HCT116 (cell line): ENCODE data around the gene FKBP2. TPM values are rescaled to one million over a fixed set of nuclear protein-coding genes. Genes with fewer than 3 reads are reported as not detected.

Experiments
- ATAC-seq: fragments of 200-7000 bp; cut with Tn5 transposase; 2 replicates; pipeline ENCODE4 v1.9.1; 2020; ENCODE audit warnings: mild to moderate bottlenecking, moderate library complexity
- BruUV-seq: library from RNA; stranded (reverse); fragments of 400-500 nt; replicated peaks from 2 replicates; lab custom pipeline; 2021; lab: Mats Ljungman, UMichigan
- CTCF ChIA-PET: fragments of 300-600 bp; sonication (Branson Sonifier 250); formaldehyde crosslinking; loops from one replicate; lab custom pipeline; 2021; ENCODE audit warnings: antibody characterized with exemption; lab: Charles Lee
- POLR2A ChIA-PET: fragments of 300-600, 350-600 bp; sonication (Branson Sonifier 250); formaldehyde crosslinking; loops from one replicate; lab custom pipeline; 2021; ENCODE audit warnings: antibody characterized with exemption; lab: Charles Lee
- RAD21 ChIA-PET, 2 experiments: fragments of 300-600 bp; sonication (Branson Sonifier 250); formaldehyde crosslinking; loops; one replicate each; lab custom pipeline; 2023; ENCODE audit warnings: low total read pairs in 2 of 2; ENCODE audit not compliant: uncharacterized antibody in 2 of 2, unreplicated experiment in 2 of 2, low non-redundant PET in 1 of 2; lab: Charles Lee
- DNase-seq: peaks from one replicate; pipeline ENCODE4 v3.0.0-alpha.2; 2010; ENCODE audit warnings: low read depth, low spot score
- H2AFZ ChIP-seq: fragments of 200-600 bp; shearing (Covaris generic), sonication (generic); 2 replicates; pipeline ENCODE4 v1.6.1; 2017; ENCODE audit warnings: low read depth, mixed run types, mixed read lengths, antibody characterized with exemption, low read length; ENCODE audit not compliant: poor library complexity, severe bottlenecking
- H3K27ac ChIP-seq: 2 replicates; pipeline ENCODE4 v1.5.1; 2012; ENCODE audit warnings: low read depth, low read length
- H3K27me3 ChIP-seq: fragments of 200-600 bp; sonication (generic); 2 replicates; pipeline ENCODE4 v1.6.1; 2016; ENCODE audit warnings: mixed run types, low read length, mixed read lengths; ENCODE audit not compliant: insufficient read depth
- H3K36me3 ChIP-seq, 2 experiments: fragments of 200-500 bp in 1 of 2; fragments of 200-600 bp in 1 of 2; sonication (Bioruptor generic) in 1 of 2; sonication (generic) in 1 of 2; 2 replicates each; pipeline versions ENCODE4 v1.5.1 to v1.6.1; 2014 to 2016; ENCODE audit warnings: low read length in 2 of 2, inconsistent platforms in 1 of 2, mixed read lengths in 1 of 2, mixed run types in 1 of 2; ENCODE audit not compliant: insufficient read depth in 2 of 2, control insufficient read depth in 1 of 2
- H3K4me1 ChIP-seq, 2 experiments: fragments of 200-600 bp in 1 of 2; sonication (generic) in 1 of 2; 2 replicates each; pipeline versions ENCODE4 v1.5.1 to v1.6.1; 2012 to 2017; ENCODE audit warnings: low read length in 2 of 2, inconsistent platforms in 1 of 2, mild to moderate bottlenecking in 1 of 2, mixed read lengths in 1 of 2, mixed run types in 1 of 2, moderate library complexity in 1 of 2; ENCODE audit not compliant: insufficient read depth in 2 of 2, control insufficient read depth in 1 of 2
- H3K4me2 ChIP-seq: fragments of 200-600 bp; sonication (generic); 2 replicates; pipeline ENCODE4 v1.6.1; 2017; ENCODE audit warnings: mixed run types, low read length, mixed read lengths
- H3K4me3 ChIP-seq, 2 experiments: fragments of 200-600 bp in 1 of 2; sonication (generic) in 1 of 2; replicated peaks in 1 of 2; 2 replicates each; pipeline ENCODE4 v1.5.1; 2011 to 2016; ENCODE audit warnings: low read length in 2 of 2, control low read depth in 1 of 2, low read depth in 1 of 2, mild to moderate bottlenecking in 1 of 2, mixed read lengths in 1 of 2, mixed run types in 1 of 2
- H3K79me2 ChIP-seq: fragments of 200-600 bp; sonication (generic); 2 replicates; pipeline ENCODE4 v1.6.1; 2017; ENCODE audit warnings: mild to moderate bottlenecking, mixed run types, low read length, moderate library complexity, mixed read lengths; ENCODE audit not compliant: insufficient read depth
- H3K9ac ChIP-seq: fragments of 200-600 bp; sonication (generic); 2 replicates; pipeline ENCODE4 v1.6.1; 2016; ENCODE audit warnings: low read length, mixed read lengths
- H3K9me2 ChIP-seq: fragments of 200-600 bp; sonication (generic), shearing (Covaris generic); 2 replicates; pipeline ENCODE4 v1.6.1; 2017; ENCODE audit warnings: mixed run types, mild to moderate bottlenecking, moderate library complexity; ENCODE audit not compliant: insufficient read depth
- H3K9me3 ChIP-seq, 2 experiments: fragments of 200-500 bp in 1 of 2; fragments of 200-600 bp in 1 of 2; sonication (Bioruptor generic) in 1 of 2; sonication (generic) in 1 of 2; 2 replicates each; pipeline ENCODE4 v1.6.1; 2014 to 2017; ENCODE audit warnings: low read length in 2 of 2, mixed read lengths in 2 of 2, inconsistent platforms in 1 of 2, low read depth in 1 of 2, mild to moderate bottlenecking in 1 of 2, mixed run types in 1 of 2, moderate library complexity in 1 of 2; ENCODE audit not compliant: control insufficient read depth in 1 of 2, insufficient read depth in 1 of 2
- H4K20me1 ChIP-seq: fragments of 200-600 bp; sonication (generic), shearing (Covaris generic); 2 replicates; pipeline ENCODE4 v1.6.1; 2017; ENCODE audit warnings: mixed run types, mild to moderate bottlenecking, moderate library complexity; ENCODE audit not compliant: insufficient read depth
- ATF3 ChIP-seq: IDR thresholded peaks from 2 replicates; pipeline ENCODE4 v1.6.1; 2012
- CEBPB ChIP-seq: IDR thresholded peaks from 2 replicates; pipeline ENCODE4 v1.6.1; 2012; ENCODE audit warnings: low read depth
- EGR1 ChIP-seq: IDR thresholded peaks from 2 replicates; pipeline ENCODE4 v1.6.1; 2012; ENCODE audit warnings: low read depth
- ELF1 ChIP-seq: IDR thresholded peaks from 2 replicates; pipeline ENCODE4 v1.6.1; 2012; ENCODE audit warnings: low read depth, borderline replicate concordance
- EZH2 ChIP-seq: fragments of 200-600 bp; sonication (generic); IDR thresholded peaks from 2 replicates; pipeline ENCODE4 v1.6.1; 2017; ENCODE audit warnings: antibody characterized with exemption, mixed run types
- EZH2phosphoT487 ChIP-seq: fragments of 200-600 bp; IDR thresholded peaks from 2 replicates; pipeline ENCODE4 v1.6.1; 2018; ENCODE audit warnings: antibody characterized with exemption, borderline replicate concordance
- FOSL1 ChIP-seq: IDR thresholded peaks from 2 replicates; pipeline ENCODE4 v1.6.1; 2012; ENCODE audit warnings: low read depth
- JUND ChIP-seq: IDR thresholded peaks from 2 replicates; pipeline ENCODE4 v1.6.1; 2012
- POLR2A ChIP-seq: IDR thresholded peaks from 2 replicates; pipeline ENCODE4 v1.7.0; 2011; ENCODE audit warnings: borderline replicate concordance; ENCODE audit not compliant: insufficient read depth, insufficient read length; ENCODE audit errors: extremely low read depth
- POLR2AphosphoS5 ChIP-seq: IDR thresholded peaks from 2 replicates; pipeline ENCODE4 v1.6.1; 2011; ENCODE audit warnings: mild to moderate bottlenecking, low read depth, low read length, moderate library complexity
- RAD21 ChIP-seq: IDR thresholded peaks from 2 replicates; pipeline ENCODE4 v1.6.1; 2012; ENCODE audit warnings: low read depth, mild to moderate bottlenecking
- SP1 ChIP-seq: IDR thresholded peaks from 2 replicates; pipeline ENCODE4 v1.6.1; 2012; ENCODE audit warnings: low read depth
- TCF7L2 ChIP-seq: IDR thresholded peaks from 2 replicates; pipeline ENCODE4 v1.7.0; 2011; ENCODE audit warnings: borderline replicate concordance, inconsistent platforms; ENCODE audit not compliant: insufficient read depth, insufficient read length; ENCODE audit errors: extremely low read depth
- ZBTB33 ChIP-seq: IDR thresholded peaks from 2 replicates; pipeline ENCODE4 v1.6.1; 2011; ENCODE audit warnings: mild to moderate bottlenecking, low read length, moderate library complexity; ENCODE audit not compliant: insufficient replicate concordance; ENCODE audit errors: extremely low read depth
- ZFX ChIP-seq: fragments of 450-650 bp; IDR thresholded peaks from 2 replicates; pipeline ENCODE4 v1.6.1; 2017
- ZNF274 ChIP-seq: fragments of 200-500 bp; sonication (Bioruptor generic); IDR thresholded peaks from 2 replicates; pipeline ENCODE4 v1.6.1; 2014; ENCODE audit warnings: mild to moderate bottlenecking, low read depth, low read length, inconsistent platforms
- intact Hi-C: fragments of 100-400 bp; cut with micrococcal nuclease; formaldehyde crosslinking; loops from 2 replicates; pipeline ENCODE4 v1.10.0; 2022
- total RNA-seq: library from RNA; stranded (reverse); gene quantifications from one replicate; pipeline ENCODE4 v1.2.1, GENCODE V29; 2021; ENCODE audit not compliant: unreplicated experiment
- TF ChIP-seq, protein P1 (sequence below): IDR thresholded peaks from 2 replicates; pipeline ENCODE4 v1.6.1; 2012
- TF ChIP-seq, protein P2 (sequence below), 3 experiments: fragments of 200-600 bp in 1 of 3; sonication (generic) in 1 of 3; IDR thresholded peaks in 2 of 3; conservative IDR thresholded peaks in 1 of 3; 2 replicates each; pipeline ENCODE4 v1.5.1; 2012 to 2017; ENCODE audit warnings: low read depth in 2 of 3, low read length in 2 of 3, antibody characterized with exemption in 1 of 3, borderline replicate concordance in 1 of 3, control low read depth in 1 of 3, mild to moderate bottlenecking in 1 of 3, mixed read lengths in 1 of 3, mixed run types in 1 of 3, moderate library complexity in 1 of 3; ENCODE audit not compliant: insufficient read depth in 1 of 3

FKBP2 gene
- total RNA-seq, 1 experiment from 2014 or later = 69.2 TPM

- peaks cover 24 to 61% of the 10 kb centered on the region in 2 experiments for H3K4me1 ChIP-seq
- ChIA-PET RAD21 (interaction anchor here in 1 of 2 experiments (1.3 kb wide), 1 partner anchor 47 kb away, joined by 4 read pairs; no protein-coding TSS in a partner anchor), CTCF (interaction anchor here (1.1 to 1.8 kb wide), 7 partner anchors 10 to 105 kb away, joined by 3 to 11 read pairs (median 4); partner anchors contain the start of genes FKBP2, NUDT22 and TRPT1), POLR2A (interaction anchor here (0.9 to 1.9 kb wide), 3 partner anchors 16 to 66 kb away, joined by 3 to 10 read pairs (median 7); partner anchors contain the start of genes PRDX5 and TRMT112)
- ATAC-seq (peak; percentile 59), DNase-seq (no peak)
- H4K20me1 ChIP-seq = no peaks in the 10 kb centered on the region
- H3K36me3 ChIP-seq = peaks cover 6 to 20% of the 10 kb centered on the region in 2 experiments; a peak in 3 of 4 replicates
- no peaks in the 10 kb centered on the region for H3K9me3 ChIP-seq
- H3K9me2 ChIP-seq = no peaks in the 10 kb centered on the region
- H3K27ac ChIP-seq = peak within 1 kb of the TSS; percentile 89
- peak within 1 kb of the TSS; percentile 96 to 98 for H3K4me3 ChIP-seq
- no TSS peak for BruUV-seq
- peaks cover 37% of the 10 kb centered on the region for H3K79me2 ChIP-seq
- peak within 1 kb of the TSS; percentile 95 for H3K4me2 ChIP-seq
- H3K9ac ChIP-seq = peak within 1 kb of the TSS; percentile 97
- H3K27me3 ChIP-seq = no peaks in the 10 kb centered on the region
- intact Hi-C loops = loop anchor here (2.0 kb wide), 1 partner anchor 54 kb away; the partner anchor contains the start of gene ESRRA
- H2AFZ ChIP-seq = no peak within 1 kb of the TSS
- TF ChIP-seq EZH2phosphoT487 (no peak), ZNF274 (no peak), CEBPB (no peak), TCF7L2 (no peak), POLR2A (peak; percentile 66), EGR1 (no peak), ELF1 (no peak), ZFX (peak; percentile 20; the same call in 1 of the 2 replicates), SP1 (no peak), EZH2 (no peak), ATF3 (no peak), ZBTB33 (no peak), RAD21 (no peak), JUND (no peak), POLR2AphosphoS5 (peak; percentile 87), FOSL1 (no peak)
- TF ChIP-seq, protein P1, sequence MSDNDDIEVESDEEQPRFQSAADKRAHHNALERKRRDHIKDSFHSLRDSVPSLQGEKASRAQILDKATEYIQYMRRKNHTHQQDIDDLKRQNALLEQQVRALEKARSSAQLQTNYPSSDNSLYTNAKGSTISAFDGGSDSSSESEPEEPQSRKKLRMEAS = no peak
- TF ChIP-seq, protein P2, sequence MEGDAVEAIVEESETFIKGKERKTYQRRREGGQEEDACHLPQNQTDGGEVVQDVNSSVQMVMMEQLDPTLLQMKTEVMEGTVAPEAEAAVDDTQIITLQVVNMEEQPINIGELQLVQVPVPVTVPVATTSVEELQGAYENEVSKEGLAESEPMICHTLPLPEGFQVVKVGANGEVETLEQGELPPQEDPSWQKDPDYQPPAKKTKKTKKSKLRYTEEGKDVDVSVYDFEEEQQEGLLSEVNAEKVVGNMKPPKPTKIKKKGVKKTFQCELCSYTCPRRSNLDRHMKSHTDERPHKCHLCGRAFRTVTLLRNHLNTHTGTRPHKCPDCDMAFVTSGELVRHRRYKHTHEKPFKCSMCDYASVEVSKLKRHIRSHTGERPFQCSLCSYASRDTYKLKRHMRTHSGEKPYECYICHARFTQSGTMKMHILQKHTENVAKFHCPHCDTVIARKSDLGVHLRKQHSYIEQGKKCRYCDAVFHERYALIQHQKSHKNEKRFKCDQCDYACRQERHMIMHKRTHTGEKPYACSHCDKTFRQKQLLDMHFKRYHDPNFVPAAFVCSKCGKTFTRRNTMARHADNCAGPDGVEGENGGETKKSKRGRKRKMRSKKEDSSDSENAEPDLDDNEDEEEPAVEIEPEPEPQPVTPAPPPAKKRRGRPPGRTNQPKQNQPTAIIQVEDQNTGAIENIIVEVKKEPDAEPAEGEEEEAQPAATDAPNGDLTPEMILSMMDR (IDR thresholded peaks at IDR 0.05 in 2 of 3, conservative IDR thresholded peaks at IDR 0.05 in 1 of 3; ENCODE audit: borderline replicate concordance in 1 of 3, insufficient read depth in 1 of 3, low read depth in 2 of 3, low read length in 2 of 3) = peak in 2 of 3 experiments; percentile 52 to 66; a peak in 4 of 6 replicates
Observed at GRCh38 chr11:64251016-64251752, 10.3 kb downstream of the FKBP2 start, which contains the start of gene PLCB3. Gene PLCB3 (plus strand): TSS chr11:64251530. CDS start chr11:64251650, 120 bp downstream.
